Mesenchymal stem cell (in vitro differentiated cells and primary cell): ENCODE measurements around the gene ARAP2.

Experiments used
- DNase-seq: peaks from one replicate; pipeline ENCODE4 v3.0.0-alpha.2; 2013
- H2AFZ ChIP-seq: one replicate; pipeline ENCODE4 v1.6.1; 2013; ENCODE audit warnings: low read depth, mild to moderate bottlenecking, control low read depth, inconsistent platforms, low read length, moderate library complexity
- H2AK5ac ChIP-seq: 2 replicates; pipeline ENCODE4 v1.6.1; 2013; ENCODE audit warnings: low read length, moderate library complexity, mild to moderate bottlenecking, inconsistent platforms; ENCODE audit not compliant: severe bottlenecking
- H2BK120ac ChIP-seq: one replicate; pipeline ENCODE4 v1.6.1; 2013; ENCODE audit warnings: low read depth, mild to moderate bottlenecking, inconsistent platforms, low read length, moderate library complexity
- H2BK12ac ChIP-seq, 2 experiments: one replicate each; pipeline ENCODE4 v1.6.1; 2013; ENCODE audit warnings: inconsistent platforms in 2 of 2, low read length in 2 of 2, mild to moderate bottlenecking in 2 of 2, moderate library complexity in 2 of 2, control low read depth in 1 of 2
- H2BK15ac ChIP-seq: one replicate; pipeline ENCODE4 v1.6.1; 2013; ENCODE audit warnings: mild to moderate bottlenecking, low read depth, inconsistent platforms; ENCODE audit not compliant: poor library complexity, severe bottlenecking
- H2BK5ac ChIP-seq: 2 replicates; pipeline ENCODE4 v1.6.1; 2013; ENCODE audit warnings: low read depth, mild to moderate bottlenecking, low read length, control low read depth, inconsistent platforms; ENCODE audit not compliant: poor library complexity, severe bottlenecking
- H3K14ac ChIP-seq, 2 experiments: one replicate each; pipeline ENCODE4 v1.6.1; 2013; ENCODE audit warnings: inconsistent platforms in 2 of 2, low read length in 2 of 2, control low read depth in 1 of 2, mild to moderate bottlenecking in 1 of 2, moderate library complexity in 1 of 2
- H3K18ac ChIP-seq, 2 experiments: one replicate each; pipeline ENCODE4 v1.6.1; 2013; ENCODE audit warnings: inconsistent platforms in 2 of 2, low read length in 2 of 2, control low read depth in 1 of 2, low read depth in 1 of 2, mild to moderate bottlenecking in 1 of 2
- H3K23ac ChIP-seq, 2 experiments: one replicate each; pipeline ENCODE4 v1.6.1; 2013; ENCODE audit warnings: inconsistent platforms in 2 of 2, low read length in 2 of 2, mild to moderate bottlenecking in 2 of 2, moderate library complexity in 2 of 2, control low read depth in 1 of 2
- H3K27ac ChIP-seq: 2 replicates; pipeline ENCODE4 v1.5.1; 2013; ENCODE audit warnings: mild to moderate bottlenecking, moderate library complexity, low read length, control low read depth, inconsistent platforms; ENCODE audit not compliant: poor library complexity, severe bottlenecking
- H3K27me3 ChIP-seq, 2 experiments: 2 replicates each; pipeline versions ENCODE4 v1.6.1 to v1.7.0; 2013; ENCODE audit warnings: low read length in 2 of 2, mild to moderate bottlenecking in 2 of 2, moderate library complexity in 2 of 2, control low read depth in 1 of 2, inconsistent platforms in 1 of 2; ENCODE audit not compliant: control insufficient read depth in 1 of 2, insufficient read depth in 1 of 2
- H3K36me3 ChIP-seq, 2 experiments: 2 replicates each; pipeline versions ENCODE4 v1.6.1 to v1.7.0; 2013; ENCODE audit warnings: low read length in 2 of 2, control low read depth in 1 of 2, inconsistent platforms in 1 of 2, low read depth in 1 of 2, mild to moderate bottlenecking in 1 of 2; ENCODE audit not compliant: insufficient read depth in 2 of 2, control insufficient read depth in 1 of 2
- H3K4ac ChIP-seq, 2 experiments: one replicate each; pipeline ENCODE4 v1.6.1; 2013; ENCODE audit warnings: inconsistent platforms in 2 of 2, low read length in 2 of 2, mild to moderate bottlenecking in 2 of 2, moderate library complexity in 2 of 2, control low read depth in 1 of 2, low read depth in 1 of 2
- H3K4me1 ChIP-seq: 2 replicates; pipeline ENCODE4 v1.6.1; 2013; ENCODE audit warnings: low read depth, low read length, control low read depth; ENCODE audit not compliant: control insufficient read depth, insufficient read depth
- H3K4me2 ChIP-seq: 2 replicates; pipeline ENCODE4 v1.6.1; 2013; ENCODE audit warnings: low read length, mild to moderate bottlenecking, inconsistent platforms; ENCODE audit not compliant: poor library complexity, severe bottlenecking
- H3K4me3 ChIP-seq, 2 experiments: 2 replicates each; pipeline versions ENCODE4 v1.5.1 to v1.7.0; 2013; ENCODE audit warnings: low read length in 2 of 2, mild to moderate bottlenecking in 2 of 2, control low read depth in 1 of 2, low read depth in 1 of 2; ENCODE audit not compliant: insufficient read depth in 1 of 2
- H3K79me1 ChIP-seq: replicated peaks from 2 replicates; pipeline ENCODE4 v1.6.1; 2013; ENCODE audit warnings: mild to moderate bottlenecking, control low read depth, low read length, inconsistent platforms; ENCODE audit not compliant: poor library complexity, severe bottlenecking
- H3K9ac ChIP-seq: 2 replicates; pipeline ENCODE4 v1.7.0; 2013; ENCODE audit warnings: mild to moderate bottlenecking, low read length, moderate library complexity
- H3K9me3 ChIP-seq: 2 replicates; pipeline ENCODE4 v1.7.0; 2013; ENCODE audit warnings: mild to moderate bottlenecking, low read length; ENCODE audit not compliant: control insufficient read depth
- H4K8ac ChIP-seq: one replicate; pipeline ENCODE4 v1.6.1; 2013; ENCODE audit warnings: inconsistent platforms, mild to moderate bottlenecking, low read length, moderate library complexity
- H4K91ac ChIP-seq: one replicate; pipeline ENCODE4 v1.6.1; 2013; ENCODE audit warnings: mild to moderate bottlenecking, low read length, inconsistent platforms
- WGBS: methylation state at CpG from one replicate; pipeline ENCODE4 v1.1.7; 2013; ENCODE audit warnings: mixed read lengths; 5-methylcytosine and 5-hydroxymethylcytosine counted together

ARAP2 gene

GRCh38 chr4:36133658-36134057 lies 110.7 kb downstream of the ARAP2 start:
- no peak overlapping the region for H3K14ac ChIP-seq
- no peak overlapping the region for H2BK12ac ChIP-seq
- H3K23ac ChIP-seq, result no peak overlapping the region
- H3K4me1 ChIP-seq, result no peaks in the 10 kb centered on the region
- H2BK15ac ChIP-seq, result no peak overlapping the region
- peaks cover 2% of the 10 kb centered on the region for H3K79me1 ChIP-seq
- WGBS, result no CpG with 5 or more reads among the region's 3 CpGs
- no peak overlapping the region for H2BK5ac ChIP-seq
- no peak overlapping the region for H3K9ac ChIP-seq
- no peak overlapping the region for H3K4me2 ChIP-seq
- no peak overlapping the region for H4K8ac ChIP-seq
- H4K91ac ChIP-seq, result no peak overlapping the region
- H2BK120ac ChIP-seq, result no peak overlapping the region
- H3K4ac ChIP-seq, result no peak overlapping the region
- H3K4me3 ChIP-seq, result no peak overlapping the region
- DNase-seq, result no peak
- H2AFZ ChIP-seq, result no peak overlapping the region
- no peak overlapping the region for H2AK5ac ChIP-seq
- H3K27me3 ChIP-seq, result no peaks in the 10 kb centered on the region
- no peaks in the 10 kb centered on the region for H3K9me3 ChIP-seq
- no peak overlapping the region for H3K18ac ChIP-seq
- no peaks in the 10 kb centered on the region for H3K36me3 ChIP-seq
- H3K27ac ChIP-seq, result no peak overlapping the region

- no peaks in the 10 kb centered on the region for H3K36me3 ChIP-seq
- no peak overlapping the region for H2BK12ac ChIP-seq
- H3K79me1 ChIP-seq, result peaks cover 2% of the 10 kb centered on the region
- H3K9me3 ChIP-seq, result no peaks in the 10 kb centered on the region
- H3K27me3 ChIP-seq, result no peaks in the 10 kb centered on the region
- no peak overlapping the region for H3K18ac ChIP-seq
- no peak overlapping the region for H2AK5ac ChIP-seq
- no peak overlapping the region for H3K4ac ChIP-seq
- no peak overlapping the region for H3K4me2 ChIP-seq
- H3K23ac ChIP-seq, result no peak overlapping the region
- H3K27ac ChIP-seq, result no peak overlapping the region
- no peak overlapping the region for H4K91ac ChIP-seq
- H2BK15ac ChIP-seq, result no peak overlapping the region
- no peaks in the 10 kb centered on the region for H3K4me1 ChIP-seq
- H3K9ac ChIP-seq, result no peak overlapping the region
- H2BK5ac ChIP-seq, result no peak overlapping the region
- no peak overlapping the region for H2BK120ac ChIP-seq
- no peak overlapping the region for H3K4me3 ChIP-seq
- H4K8ac ChIP-seq, result no peak overlapping the region
- H3K14ac ChIP-seq, result no peak overlapping the region
- no CpG with 5 or more reads among the region's 2 CpGs for WGBS
- DNase-seq, result no peak
- H2AFZ ChIP-seq, result no peak overlapping the region
Measured at GRCh38 chr4:36133086-36133485, 111.2 kb downstream of the ARAP2 start.

GRCh38 chr4:36130641-36131040 lies 113.7 kb downstream of the ARAP2 start:
- Histone ChIP-seq H2AK5ac (no peak overlapping the region), H3K4me2 (no peak overlapping the region), H4K91ac (no peak overlapping the region), H3K79me1 (peaks cover 2% of the 10 kb centered on the region), H2BK5ac (no peak overlapping the region), H3K14ac (no peak overlapping the region), H3K4me1 (no peaks in the 10 kb centered on the region), H3K27ac (no peak overlapping the region), H3K27me3 (no peaks in the 10 kb centered on the region), H3K4ac (no peak overlapping the region), H3K4me3 (no peak overlapping the region), H3K9ac (no peak overlapping the region), H2BK12ac (no peak overlapping the region), H3K18ac (no peak overlapping the region), H4K8ac (no peak overlapping the region), H3K9me3 (no peaks in the 10 kb centered on the region), H2BK15ac (no peak overlapping the region), H2BK120ac (no peak overlapping the region), H3K23ac (no peak overlapping the region), H3K36me3 (no peaks in the 10 kb centered on the region), H2AFZ (no peak overlapping the region)
- DNase-seq, result no peak
- WGBS, result 100% methylated on average over 2 of the region's 3 CpGs

GRCh38 chr4:36128689-36129088 lies 115.6 kb downstream of the ARAP2 start:
- WGBS, result 54% methylated on average over 2 of the region's 2 CpGs
- no peak overlapping the region for H3K9ac ChIP-seq
- no peaks in the 10 kb centered on the region for H3K79me1 ChIP-seq

More at GRCh38 chr4:36128689-36129088, 115.6 kb downstream of the ARAP2 start:
- no peak overlapping the region for H2BK120ac ChIP-seq
- H3K14ac ChIP-seq, result no peak overlapping the region
- no peaks in the 10 kb centered on the region for H3K9me3 ChIP-seq
- no peaks in the 10 kb centered on the region for H3K27me3 ChIP-seq
- no peaks in the 10 kb centered on the region for H3K4me1 ChIP-seq
- peak; percentile 49 for DNase-seq
- H2AFZ ChIP-seq, result no peak overlapping the region
- no peak overlapping the region for H2AK5ac ChIP-seq
- no peak overlapping the region for H3K4me2 ChIP-seq
- H3K18ac ChIP-seq, result no peak overlapping the region
- no peak overlapping the region for H3K4ac ChIP-seq
- no peak overlapping the region for H4K91ac ChIP-seq
- H3K23ac ChIP-seq, result no peak overlapping the region
- no peaks in the 10 kb centered on the region for H3K36me3 ChIP-seq
- no peak overlapping the region for H2BK5ac ChIP-seq
- no peak overlapping the region for H3K27ac ChIP-seq
- H2BK12ac ChIP-seq, result no peak overlapping the region
- no peak overlapping the region for H4K8ac ChIP-seq
- no peak overlapping the region for H2BK15ac ChIP-seq
- H3K4me3 ChIP-seq, result no peak overlapping the region
